ENCODE measurements around the gene GSDME.

Gene GSDME

DNA sequence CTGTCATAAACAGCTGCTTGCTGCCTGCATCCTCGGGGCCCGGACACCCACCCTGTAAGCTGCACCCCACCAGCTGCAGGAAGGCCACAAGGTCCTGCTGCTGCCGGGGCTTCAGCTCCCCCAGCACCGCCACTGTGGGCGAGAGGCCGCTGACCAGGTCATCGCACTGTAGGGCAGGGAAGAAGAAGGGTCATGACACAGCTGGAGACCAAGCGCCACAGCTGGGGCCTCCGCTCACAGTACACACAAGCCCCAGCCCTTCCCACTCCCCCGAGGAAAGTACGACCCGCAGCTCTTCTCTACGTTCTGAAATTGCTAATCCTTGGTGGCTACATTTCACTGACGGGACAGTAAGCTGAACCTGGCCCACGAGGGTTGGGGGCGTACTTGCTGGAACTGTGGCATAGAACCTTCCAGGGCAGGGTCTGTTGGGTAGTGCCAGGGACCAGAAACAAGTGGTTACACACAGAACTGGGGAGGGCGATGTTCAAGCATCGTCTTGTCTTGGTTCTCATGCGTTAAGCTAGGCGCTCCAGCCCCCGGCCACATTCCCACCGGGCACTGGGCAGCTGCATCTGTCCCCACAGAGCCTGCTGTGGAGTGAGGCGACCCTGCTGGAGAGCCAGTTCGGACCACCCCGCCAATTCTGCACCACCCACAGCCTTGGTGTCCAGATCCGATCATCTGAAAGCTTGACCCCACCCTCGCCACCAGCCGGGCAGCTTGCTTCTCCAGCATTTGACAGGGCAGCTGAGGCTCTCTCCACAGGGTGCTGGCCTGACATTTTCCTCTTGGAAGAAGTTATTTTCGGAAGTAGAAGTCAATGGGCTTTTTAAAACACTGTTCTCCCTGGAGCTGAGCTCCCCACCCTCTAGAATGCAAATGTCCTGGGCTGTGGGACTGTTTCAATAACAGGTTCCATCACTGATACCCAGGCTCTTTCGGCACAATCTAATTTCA lies 50.8 kb downstream of the GSDME start:
- DNase-seq (ENCODE audit: low spot score): no peak

DNA sequence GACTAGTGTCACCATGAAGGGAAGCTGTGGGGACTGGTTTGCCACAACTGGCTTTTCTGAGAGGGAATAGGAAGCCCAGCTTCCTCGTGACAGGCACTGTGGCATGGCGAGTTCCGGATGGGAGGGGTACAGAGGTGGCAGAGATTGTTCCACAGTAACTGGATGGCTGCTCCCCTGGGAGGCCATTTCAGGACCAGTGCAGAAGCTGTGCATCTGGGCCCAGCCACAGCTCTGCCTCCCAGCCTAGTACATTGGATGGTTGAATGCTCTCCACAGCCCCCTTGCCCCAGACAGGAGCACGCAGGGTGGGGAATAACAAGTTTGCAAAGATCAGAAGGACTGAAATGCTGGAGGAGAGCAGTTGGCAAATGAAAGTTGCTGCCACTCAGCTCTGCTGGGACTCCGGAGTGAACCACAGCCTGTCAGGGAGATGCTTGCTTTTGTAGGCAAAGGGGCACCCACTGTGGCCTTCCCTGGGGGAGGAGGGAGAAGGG lies 51.8 kb downstream of the GSDME start:
- no peak for DNase-seq (ENCODE audit: low spot score)

DNA sequence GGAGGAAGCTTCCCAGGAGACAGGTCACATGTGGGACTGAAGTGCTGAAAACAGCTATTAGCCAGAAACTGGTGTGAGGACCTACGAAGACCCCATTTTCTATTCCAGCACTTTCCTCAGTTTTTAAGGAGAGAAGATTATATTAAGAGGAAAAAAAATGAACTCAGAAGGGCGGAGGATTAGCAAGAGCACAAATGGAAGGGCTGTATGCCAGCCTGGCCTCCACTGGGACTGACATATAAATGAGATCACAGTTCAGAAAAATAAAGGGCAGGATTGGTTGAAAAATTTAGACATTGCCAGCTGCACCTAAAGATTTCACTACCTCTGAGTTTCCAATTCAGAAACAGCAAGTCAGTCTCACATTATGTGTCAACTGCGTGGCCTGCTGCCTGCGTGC lies 53.0 kb downstream of the GSDME start:
- no peak for DNase-seq (ENCODE audit: low spot score)

DNA sequence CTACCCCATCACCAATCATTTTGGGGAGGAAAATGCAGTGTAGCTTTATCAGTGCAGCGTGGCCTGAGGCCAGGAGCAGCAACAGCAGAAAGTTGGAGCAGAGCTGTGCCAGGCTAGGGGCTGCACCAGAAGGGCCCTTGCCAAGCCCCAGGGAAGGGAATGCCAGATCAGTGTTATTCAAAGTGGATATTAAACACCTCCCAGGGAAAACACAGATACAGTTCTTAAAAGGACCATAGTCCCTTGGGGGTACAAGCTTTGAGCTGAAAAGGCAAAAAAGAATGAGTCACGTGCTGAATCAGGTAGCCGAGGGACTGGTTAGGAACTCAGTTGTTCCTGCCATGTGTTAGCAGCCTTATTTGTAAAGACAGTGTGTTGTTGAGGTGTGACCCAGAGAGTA lies 54.0 kb downstream of the GSDME start:
- no peak for DNase-seq (ENCODE audit: low spot score)

DNA sequence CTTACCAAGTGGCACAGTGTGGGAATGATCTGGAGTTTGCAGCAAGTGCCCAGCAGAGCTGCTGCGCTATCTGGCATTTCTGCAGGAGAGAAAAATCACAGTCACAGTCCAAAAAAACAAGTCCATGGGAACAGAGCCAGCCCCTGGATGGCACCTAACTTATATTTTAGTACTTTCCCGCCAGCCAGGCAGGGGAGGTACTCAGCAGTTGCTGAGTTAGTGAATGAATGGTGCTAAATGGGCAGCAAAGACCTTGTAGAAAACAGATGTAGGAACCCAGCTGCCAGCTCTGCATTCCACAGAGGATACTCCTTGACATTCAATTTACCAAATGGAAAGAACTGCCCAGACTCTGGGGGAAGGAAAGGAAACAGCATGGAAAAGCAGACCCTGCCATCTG lies 54.5 kb downstream of the GSDME start:
- no peak for DNase-seq (ENCODE audit: low spot score)

DNA sequence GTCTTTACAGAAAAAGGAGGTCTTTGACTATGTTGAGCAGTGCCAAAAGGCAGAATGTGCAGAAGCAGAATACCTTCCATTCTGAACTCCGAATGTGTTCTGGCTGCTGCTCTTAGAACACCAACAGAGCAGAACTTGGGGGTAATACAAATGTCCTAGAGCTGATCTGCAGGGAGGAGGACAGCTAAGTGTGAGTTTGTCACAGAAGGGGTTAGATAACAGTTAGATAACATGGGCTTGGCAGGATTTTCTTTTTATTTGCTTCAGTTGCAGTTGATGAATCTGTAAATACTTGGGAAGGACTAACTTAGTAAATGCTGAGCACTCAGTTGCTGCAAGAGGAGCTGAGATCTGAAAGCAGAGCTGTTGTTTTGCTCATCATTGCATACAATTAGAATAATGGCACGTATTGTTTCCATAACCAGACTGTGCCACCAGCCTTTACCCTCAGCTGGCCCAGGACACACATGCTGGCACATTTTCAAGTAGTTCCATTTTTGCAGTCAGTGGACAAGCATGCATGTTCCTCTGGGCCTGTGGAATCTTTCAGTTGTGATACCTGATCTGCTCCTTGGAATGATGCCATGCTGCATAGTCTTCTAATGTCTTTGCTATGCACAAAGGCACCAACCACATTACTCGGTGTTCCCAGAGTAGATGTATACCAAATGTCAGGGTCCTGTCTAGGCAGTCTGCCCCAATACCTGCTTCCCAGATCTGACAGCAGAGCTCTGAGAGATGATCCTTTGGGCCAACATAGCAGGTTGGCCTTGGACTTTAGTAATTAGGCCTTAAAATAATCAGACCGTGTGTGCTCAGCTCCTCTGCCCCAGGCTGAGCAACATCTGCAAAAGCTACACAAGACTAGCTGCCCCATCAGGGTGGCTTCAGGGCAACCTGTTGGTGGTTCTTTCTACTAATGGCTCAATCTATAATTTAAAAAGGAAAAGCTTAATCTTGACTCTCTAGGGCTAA lies 55.7 kb downstream of the GSDME start:
- no peak for DNase-seq (ENCODE audit: low spot score)

DNA sequence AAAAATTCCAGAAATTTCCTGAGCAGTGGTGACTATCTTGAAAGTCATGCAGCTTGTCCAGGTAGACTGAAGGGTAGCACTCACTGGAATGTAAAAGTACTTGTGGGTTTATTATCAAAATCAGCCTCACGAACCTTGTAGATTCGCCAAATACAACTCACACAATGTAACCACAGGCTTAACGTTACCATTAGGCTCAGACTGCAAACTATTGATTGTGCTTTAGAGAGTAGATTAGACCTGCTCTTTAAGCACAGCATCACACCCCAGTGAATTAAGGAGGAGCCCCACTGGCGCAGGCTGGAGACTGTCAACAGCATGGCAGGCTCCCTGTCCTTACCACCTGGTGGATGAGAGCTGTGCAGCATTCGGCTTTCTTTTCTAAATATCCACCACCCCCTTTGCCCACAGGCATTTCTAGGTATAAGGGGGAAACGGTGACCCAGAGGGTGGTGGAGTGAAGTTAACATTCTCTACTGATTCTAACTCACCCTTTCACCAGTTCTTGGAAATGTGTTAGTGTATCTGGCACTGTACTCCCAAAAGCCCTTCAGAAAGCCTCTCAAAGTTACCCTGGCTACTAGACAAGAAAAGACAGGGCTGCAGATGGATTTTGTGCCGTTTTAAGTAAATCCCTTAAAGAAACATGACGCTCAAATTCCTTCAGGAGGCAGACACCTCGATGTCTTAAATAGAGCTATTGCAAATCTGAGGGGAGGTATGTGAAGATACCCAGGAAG lies 56.6 kb downstream of the GSDME start:
- no peak for DNase-seq (ENCODE audit: low spot score)

DNA sequence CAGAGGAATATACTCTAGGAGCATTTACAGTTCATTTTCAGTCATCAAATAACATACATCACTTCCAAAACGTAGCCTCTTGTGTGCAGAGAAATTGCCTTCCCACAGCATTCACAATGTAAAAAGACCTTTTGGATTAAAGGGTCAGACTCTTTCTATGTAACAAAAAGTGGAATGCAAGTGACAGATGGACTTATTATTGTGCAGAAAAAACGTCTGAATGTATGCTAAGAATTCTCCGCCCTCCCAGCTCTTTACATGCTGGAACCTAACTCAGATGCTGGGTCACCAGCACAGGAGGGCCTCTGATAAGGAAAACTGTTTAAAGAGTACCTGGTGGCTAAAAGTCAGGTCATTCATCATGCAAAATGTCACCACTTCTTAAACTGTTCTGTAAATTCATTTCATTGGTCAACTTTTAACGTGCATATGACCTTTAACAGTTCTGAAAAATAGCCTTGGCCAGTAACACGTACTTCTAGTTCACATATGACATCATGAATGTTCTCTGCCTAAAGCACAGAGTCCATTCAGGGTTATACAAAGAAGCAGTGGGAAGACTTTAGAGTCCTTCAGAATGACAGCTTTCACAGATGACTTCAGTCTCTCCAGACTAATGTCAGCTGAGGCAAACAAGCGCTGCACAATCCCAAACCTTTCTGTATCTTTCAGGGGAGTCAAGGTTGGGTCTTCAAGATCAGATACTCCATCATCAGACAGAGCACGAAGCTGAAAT lies 58.6 kb downstream of the GSDME start:
- no peak for DNase-seq (ENCODE audit: low spot score)

DNA sequence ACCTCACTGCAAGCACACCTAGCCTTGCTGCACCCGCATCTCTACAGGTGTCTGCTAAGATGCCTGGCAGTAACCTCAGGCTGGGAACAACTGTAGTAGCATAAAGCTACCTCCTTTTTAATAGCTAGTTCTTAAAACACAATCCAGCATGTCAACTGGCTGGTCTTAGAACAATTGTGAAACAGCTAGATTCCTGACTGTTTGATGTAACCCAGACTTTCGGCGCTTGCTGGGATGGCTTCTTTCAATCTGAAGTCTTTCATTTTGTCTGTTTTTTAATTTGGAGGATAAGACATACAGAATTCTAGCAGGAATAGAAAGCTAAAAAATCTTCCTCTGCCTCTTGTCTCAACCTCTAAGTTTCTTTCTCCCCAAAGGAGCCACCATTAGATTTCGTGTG lies 59.8 kb downstream of the GSDME start:
- DNase-seq (ENCODE audit: low spot score): no peak

DNA sequence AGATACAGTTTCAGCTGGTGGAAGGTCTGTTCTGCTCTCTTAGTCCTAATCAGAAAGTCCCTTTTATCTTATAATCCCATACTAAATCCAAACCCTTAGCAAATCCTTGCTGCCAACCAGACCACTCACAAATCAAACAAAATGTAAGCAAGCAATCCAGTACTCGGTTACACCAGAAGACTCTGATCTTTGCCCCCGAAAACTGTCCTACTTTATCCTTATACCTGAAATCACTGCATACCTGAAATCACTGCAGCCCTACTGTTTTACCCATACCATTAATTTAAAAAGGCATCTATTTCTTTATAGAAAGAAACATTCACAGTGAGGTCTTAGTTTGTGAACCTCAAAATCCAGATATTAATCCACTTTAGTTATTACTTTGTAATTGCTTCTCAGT lies 64.7 kb downstream of the GSDME start:
- no peak for DNase-seq (ENCODE audit: low spot score)

DNA sequence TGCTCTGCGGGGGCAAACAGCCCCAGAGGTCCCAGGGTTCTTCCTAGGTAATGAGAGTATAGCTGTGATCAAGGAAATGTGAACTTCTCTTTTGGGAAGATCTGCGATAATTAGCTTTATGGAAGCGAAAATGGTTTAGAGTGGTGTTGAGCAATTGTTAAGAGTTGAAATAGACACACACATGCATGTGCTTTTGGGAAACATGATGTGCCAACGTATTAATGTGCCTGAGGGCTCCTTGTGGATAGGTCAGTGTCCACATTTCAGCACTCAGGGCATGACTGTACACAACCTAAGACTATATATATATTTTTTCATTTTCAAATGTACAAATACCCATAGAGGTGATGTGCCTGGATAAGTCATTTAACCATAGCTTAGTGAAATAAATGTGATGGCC lies 67.0 kb downstream of the GSDME start:
- DNase-seq (ENCODE audit: low spot score): no peak

DNA sequence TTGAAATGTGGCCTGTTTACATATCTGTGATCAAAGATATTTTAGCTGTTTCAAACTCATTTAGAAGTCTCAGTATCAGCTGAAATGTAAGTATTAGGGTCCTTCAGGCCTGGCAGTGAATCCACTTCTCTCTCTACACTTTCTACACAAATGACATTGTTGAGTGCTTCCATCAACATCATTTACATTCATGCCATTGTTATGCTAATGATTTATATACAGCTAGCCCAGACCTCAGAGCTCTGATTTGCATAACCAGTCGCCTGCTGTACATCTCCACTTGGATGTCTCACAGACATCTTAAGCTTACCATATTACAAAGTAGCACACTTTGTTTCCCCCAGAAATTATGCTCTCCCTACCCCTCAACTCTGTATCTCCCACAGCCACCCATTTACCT lies 71.6 kb downstream of the GSDME start:
- DNase-seq (ENCODE audit: low spot score): no peak

DNA sequence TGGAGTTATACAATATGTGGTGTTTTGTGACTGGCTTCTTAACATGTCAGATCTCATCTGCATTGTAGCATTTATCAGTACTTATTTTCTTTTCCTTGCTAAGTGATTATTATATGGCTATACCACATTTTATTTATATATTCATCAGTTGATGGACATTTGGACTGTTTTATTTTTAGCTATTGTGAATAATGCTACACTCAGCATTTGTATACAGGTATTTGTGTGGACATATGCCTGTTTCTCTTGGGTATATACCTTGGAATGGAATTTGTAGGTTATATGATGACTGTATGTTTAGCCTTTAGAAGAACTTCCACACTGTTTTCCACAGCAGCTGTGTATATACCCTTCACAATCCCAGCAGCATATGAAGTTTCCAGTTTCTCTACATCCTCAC lies 86.5 kb downstream of the GSDME start:
- no peak for DNase-seq (ENCODE audit: low spot score)

DNA sequence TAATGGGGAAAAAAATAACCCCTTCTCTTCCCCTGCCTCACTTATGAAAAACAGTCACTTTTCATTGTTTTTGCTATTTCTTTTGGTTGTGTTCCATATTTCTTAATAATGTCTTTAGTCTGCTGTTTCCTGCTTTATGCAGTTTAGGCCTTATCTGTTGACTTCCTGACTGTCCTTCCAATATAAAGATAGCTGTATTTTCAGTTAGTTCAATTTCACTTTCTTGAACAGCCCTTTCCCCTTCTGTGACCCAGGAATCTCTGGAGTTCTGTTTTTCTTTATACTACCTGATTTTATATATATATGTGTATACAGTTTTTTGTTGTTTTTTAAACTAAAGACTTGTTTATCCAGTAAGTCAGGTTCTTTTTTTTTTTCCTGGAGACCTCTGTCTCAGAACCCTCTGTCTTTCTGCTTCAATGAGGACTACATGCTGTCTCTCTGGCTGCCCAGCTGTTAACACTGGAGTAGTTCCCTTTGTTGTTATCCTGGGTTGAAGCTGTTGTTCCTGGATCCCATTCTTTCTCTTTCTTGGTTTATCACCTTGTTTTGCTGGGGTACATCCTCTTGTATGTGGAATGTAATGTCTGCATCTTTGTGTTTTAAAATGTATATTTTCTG lies 87.2 kb downstream of the GSDME start:
- DNase-seq (ENCODE audit: low spot score): no peak

DNA sequence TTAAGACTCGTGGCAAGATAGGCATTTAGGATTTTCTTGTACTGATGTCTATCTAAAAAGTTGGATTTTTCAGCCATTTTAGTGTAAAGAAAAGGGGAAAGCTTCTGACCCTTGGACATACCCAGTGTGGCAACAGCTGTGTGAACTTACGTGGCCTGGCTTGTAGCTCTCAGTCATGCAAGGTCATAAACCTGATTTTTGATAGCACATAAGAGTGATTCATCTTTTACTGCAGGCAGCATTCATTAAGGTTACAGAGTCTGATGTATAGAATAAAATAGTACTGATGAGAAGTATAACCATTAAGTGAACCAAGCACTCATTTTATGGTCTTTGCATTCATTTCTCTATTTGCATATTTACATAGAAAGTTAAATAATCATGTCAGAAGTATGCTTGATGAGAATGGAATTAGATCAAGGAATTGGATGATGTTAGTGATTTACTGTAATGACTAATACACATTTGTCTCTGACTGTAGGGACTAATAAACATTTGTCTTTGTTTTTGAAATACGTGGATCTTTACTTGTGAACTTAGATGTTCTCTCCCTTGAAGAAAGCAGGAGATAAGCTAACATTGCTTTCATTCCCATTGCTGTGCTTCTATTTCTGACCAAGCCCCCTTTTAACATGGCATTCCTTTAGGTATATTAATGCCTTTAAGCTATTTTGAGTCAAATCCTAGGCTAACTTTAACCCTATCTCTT lies 88.2 kb downstream of the GSDME start:
- no peak for DNase-seq (ENCODE audit: low spot score)

DNA sequence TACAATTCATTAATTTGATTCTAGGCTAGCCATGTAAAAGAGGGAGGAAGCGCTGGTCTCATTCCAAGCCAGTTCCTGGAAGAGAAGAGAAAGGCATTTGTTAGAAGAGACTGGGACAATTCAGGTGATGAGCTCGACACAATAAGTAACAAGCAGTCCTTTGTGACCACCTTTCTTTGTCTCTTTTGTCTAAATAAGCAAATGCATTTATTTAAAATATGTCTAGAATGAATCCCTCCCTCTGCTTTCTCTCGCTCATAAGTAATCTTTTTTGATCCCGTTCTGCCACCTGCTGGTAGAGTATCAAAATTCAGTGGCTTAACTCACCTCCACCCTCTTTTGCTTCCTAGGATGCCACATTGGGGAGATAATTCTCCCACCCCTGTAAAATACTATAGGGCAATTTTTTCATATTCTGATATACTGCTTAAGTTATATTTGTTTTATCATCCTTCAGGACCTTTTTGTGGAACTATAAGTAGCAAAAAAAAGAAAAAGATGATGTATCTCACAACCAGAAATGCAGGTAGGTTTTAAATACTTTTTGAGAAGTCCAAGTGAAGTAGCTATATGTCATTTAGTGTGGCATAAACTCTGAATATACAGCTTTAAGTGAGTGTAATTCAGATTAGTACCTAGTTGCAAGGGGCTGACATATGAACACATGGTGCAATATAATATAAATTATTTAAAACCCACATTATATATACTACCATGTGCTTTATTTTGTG lies 91.5 kb downstream of the GSDME start:
- DNase-seq (ENCODE audit: low spot score): peak; percentile 53

DNA sequence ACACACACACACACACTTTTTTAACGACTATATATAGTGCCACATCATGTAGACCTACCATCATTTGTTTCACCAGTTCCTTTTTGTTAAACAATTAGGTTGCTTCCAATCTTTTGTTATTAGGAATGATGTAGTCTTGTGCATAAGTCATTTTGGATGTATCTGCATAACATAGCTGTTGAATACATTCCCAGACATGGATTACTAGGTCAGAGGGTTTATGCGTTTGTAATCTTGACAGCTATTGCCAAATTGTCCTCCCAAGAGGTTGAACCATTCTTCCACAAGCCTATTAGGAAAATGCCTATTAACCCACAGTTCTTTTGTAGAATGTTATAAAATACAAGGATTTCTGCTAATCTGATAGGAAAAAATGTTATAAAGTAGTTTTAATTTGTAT lies 96.7 kb downstream of the GSDME start:
- DNase-seq (ENCODE audit: low spot score): no peak

DNA sequence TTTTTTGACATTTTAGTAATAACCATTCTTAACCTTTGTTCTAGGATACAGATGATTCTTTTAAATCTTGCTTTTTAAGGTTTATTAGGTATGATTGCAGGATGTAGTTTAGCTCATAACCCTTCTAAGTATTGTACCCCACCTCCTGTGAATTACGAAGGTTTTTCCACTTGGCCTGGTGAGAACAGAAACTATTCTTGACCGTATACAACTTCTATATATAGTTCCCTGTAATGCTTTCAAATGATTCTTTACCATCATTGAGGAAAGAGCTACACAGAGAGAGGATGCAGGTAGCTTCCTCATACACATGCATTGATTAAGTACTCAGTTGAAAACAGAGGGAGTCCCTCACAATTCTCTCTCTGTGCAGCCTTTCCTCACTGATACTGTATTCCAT lies 97.8 kb downstream of the GSDME start:
- no peak for DNase-seq (ENCODE audit: low spot score)

DNA sequence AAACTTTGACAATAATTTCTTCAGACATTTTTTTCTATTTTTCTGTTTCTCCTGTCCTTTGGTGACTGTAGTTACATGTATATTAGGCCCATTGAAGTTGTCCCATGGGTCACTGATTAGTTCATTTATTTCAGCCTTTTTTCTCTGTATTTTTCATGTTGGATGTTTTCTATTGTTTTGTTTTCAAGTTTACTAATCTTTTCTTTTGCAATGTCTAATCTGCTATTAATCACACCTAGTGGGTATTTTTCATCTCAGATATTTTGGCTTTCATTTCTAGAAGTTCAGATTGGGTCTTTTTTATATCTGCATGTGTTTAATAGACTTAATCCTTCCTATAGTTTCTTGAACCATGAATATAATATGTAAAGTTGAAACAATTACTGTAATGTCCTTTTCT lies 99.3 kb downstream of the GSDME start:
- DNase-seq (ENCODE audit: low spot score): no peak
